GM19328 (cell line): ENCODE data around the gene ARFGEF3.
"Not testable (repeated sequence)": the region's sequence is repeated elsewhere in the genome, so short reads cannot be mapped to it uniquely, and the experiment has no call there.

Experiments
- ATAC-seq: cut with Tn5 transposase; IDR thresholded peaks from one replicate; pipeline ENCODE4 v1.9.1; 2021; ENCODE audit warnings: mild to moderate bottlenecking, moderate library complexity; ENCODE audit not compliant: unreplicated experiment

Gene ARFGEF3

GRCh38 chr6:138212530-138212929 lies 50.8 kb downstream of the ARFGEF3 start:
- ATAC-seq, result not testable (repeated sequence)

GRCh38 chr6:138215093-138215782 lies 53.5 kb downstream of the ARFGEF3 start:
- ATAC-seq, result no peak

GRCh38 chr6:138218449-138218848 lies 56.7 kb downstream of the ARFGEF3 start, which contains the start of gene PBOV1:
PBOV1 (minus strand) TSS chr6:138218491; CDS start chr6:138218395, 96 bp downstream.
- no peak for ATAC-seq

DNA sequence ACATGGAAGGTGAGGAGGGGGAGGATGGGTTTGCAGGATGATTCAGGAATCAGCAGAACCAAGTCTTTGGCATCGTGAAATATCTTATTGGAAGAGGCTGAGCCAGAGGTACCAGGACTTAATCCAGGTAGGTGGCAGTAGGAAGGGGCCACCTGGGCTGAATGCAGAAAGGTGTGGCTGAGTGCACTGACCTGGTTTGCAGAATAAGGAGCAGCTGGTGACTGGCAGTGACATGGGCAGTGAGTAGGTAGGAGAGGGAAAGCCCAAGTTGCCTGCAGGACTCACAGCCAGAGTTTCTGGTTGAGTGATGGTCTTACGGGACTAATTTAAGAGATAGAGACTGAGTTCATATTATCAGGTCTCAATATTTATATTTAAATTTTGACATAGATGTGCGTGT lies 57.7 kb downstream of the ARFGEF3 start:
- no peak for ATAC-seq

- ATAC-seq, result no peak
Observed at GRCh38 chr6:138219901-138220300, 58.2 kb downstream of the ARFGEF3 start.

- no peak for ATAC-seq
Observed at GRCh38 chr6:138222901-138223546, 61.3 kb downstream of the ARFGEF3 start.

DNA sequence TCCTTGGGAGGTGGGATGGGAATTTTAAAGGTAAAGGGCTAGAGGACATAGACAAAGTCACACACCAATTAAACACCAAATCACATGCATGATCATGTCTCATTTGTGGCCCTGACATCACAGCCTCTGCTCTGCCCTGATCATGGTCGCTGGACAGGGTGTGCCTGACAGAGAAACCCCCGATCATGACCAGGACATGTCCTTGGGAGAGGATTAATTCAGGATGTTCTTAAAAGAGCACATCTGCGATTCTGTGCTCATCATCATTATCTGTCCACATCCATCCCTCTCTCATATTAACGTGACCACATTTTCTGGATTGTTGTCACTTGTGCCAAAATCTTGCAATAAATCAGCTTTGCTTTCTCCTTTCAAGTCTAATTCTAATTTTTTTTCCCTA lies 64.2 kb downstream of the ARFGEF3 start:
- ATAC-seq, result no peak

- ATAC-seq, result no peak
Observed at GRCh38 chr6:138226700-138227315, 65.1 kb downstream of the ARFGEF3 start.

GRCh38 chr6:138227316-138227781 lies 65.6 kb downstream of the ARFGEF3 start:
- no peak for ATAC-seq

GRCh38 chr6:138229072-138229471 lies 67.3 kb downstream of the ARFGEF3 start:
- ATAC-seq, result no peak

- no peak for ATAC-seq
Observed at GRCh38 chr6:138229663-138230179, 68.0 kb downstream of the ARFGEF3 start.

GRCh38 chr6:138230221-138230620 lies 68.5 kb downstream of the ARFGEF3 start:
- no peak for ATAC-seq

- ATAC-seq, result no peak
Observed at GRCh38 chr6:138230759-138231380, 69.1 kb downstream of the ARFGEF3 start.

GRCh38 chr6:138231381-138231886 lies 69.7 kb downstream of the ARFGEF3 start:
- ATAC-seq, result no peak

DNA sequence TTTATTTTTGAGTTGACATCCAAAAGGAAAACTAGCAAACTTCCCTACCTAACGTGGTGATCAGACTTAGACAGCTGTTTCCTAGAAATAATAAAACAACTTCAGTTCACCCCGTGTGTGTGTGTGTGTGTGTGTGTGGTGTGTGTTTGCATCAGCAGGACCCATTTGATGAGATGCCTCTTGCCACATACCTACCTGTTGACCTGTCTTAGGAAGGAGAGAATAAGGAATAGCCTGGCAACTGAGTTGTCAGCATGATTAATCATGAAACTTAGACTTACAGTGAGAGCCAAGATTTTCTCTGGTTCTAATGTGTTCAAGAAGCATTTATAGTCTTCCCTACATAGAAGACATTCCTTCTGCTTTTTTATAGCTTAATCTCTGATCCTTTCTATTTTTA lies 72.6 kb downstream of the ARFGEF3 start:
- no peak for ATAC-seq

- no peak for ATAC-seq
Observed at GRCh38 chr6:138235205-138235604, 73.5 kb downstream of the ARFGEF3 start.

DNA sequence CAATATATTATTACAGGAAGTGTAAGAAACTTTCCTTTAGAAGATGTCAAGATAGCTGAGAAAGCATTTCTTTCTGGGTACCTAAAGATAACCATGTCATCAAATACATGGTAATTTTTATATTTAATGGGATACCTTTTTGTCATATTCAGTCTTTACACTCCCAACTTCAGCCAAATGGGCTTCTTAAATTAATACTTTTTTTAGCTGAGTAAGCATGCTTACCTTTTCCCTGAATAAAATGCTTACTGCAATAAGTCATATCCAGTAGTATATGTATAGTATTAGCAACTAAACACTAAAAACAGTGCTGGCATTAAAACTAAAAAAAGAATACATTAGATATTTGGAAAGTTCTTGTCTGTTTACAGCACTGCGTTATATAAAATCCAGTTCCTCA lies 74.0 kb downstream of the ARFGEF3 start:
- ATAC-seq, result no peak

DNA sequence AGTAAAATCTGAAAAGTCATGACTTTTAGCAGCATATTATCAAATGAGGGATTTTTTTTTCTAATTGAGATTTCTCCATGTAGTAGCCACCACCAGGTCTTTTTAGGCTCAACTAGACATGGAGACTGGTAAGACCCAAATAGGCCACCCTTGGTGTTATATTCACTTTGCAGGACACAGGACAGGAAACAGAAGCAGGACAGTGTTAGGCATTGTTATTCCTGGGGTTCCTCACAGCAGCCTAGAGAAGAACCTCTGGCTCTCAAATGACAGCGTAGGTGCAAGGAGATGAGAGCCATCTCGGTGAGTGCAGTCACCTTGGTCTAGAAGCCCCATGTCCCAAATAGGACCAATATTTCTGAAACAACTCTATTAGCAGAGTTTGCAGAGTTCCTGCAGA lies 75.7 kb downstream of the ARFGEF3 start:
- no peak for ATAC-seq

DNA sequence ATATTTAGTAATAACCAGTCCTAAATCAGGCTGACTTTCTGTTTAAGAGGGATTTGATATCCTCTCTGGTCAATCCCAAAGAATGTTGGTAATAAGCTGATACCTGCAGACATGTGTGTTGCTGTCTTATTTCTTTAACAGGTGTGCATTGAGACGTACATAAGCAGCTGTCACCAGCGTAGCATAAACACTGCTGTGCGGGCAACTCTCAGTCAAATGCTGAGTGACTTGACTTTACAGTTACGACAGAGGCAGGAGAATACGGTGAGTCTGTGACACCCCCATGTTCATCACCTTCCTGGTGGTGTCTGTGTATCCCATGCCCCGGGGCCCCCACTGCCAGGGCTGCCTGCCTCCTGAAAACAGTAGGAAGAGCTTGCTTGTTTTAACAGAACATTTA lies 76.6 kb downstream of the ARFGEF3 start:
- no peak for ATAC-seq

- ATAC-seq, result no peak
Observed at GRCh38 chr6:138239774-138240173, 78.0 kb downstream of the ARFGEF3 start.
